A673 (cell line): ENCODE measurements around the gene NCBP1. TPM values are rescaled to one million over a fixed set of nuclear protein-coding genes. Genes with fewer than 3 reads are reported as not detected.

Experiments
- BruUV-seq: library from RNA; stranded (reverse); fragments of 400-500 nt; replicated peaks from 2 replicates; lab custom pipeline; 2021; lab: Mats Ljungman, UMichigan
- CTCF ChIA-PET: fragments of 300-600 bp; sonication (Branson Sonifier 250); formaldehyde crosslinking; loops from one replicate; lab custom pipeline; 2022; ENCODE audit warnings: antibody characterized with exemption; lab: Charles Lee
- POLR2A ChIA-PET: fragments of 300-600 bp; sonication (Branson Sonifier 250); formaldehyde crosslinking; loops from one replicate; lab custom pipeline; 2022; ENCODE audit warnings: antibody characterized with exemption; ENCODE audit not compliant: low non-redundant PET; lab: Charles Lee
- DNase-seq: peaks from one replicate; pipeline ENCODE4 v3.0.0-alpha.2; 2015; ENCODE audit warnings: low spot score
- H3K27ac ChIP-seq: fragments of 200-600 bp; sonication (generic); 2 replicates; pipeline ENCODE4 v1.5.1; 2016; ENCODE audit warnings: mixed run types, low read depth, mild to moderate bottlenecking, mixed read lengths, antibody characterized with exemption, low read length; ENCODE audit not compliant: poor library complexity, severe bottlenecking
- H3K27me3 ChIP-seq: fragments of 200-600 bp; sonication (generic); replicated peaks from 2 replicates; pipeline ENCODE4 v1.6.1; 2017; ENCODE audit warnings: mixed run types, low read depth, mild to moderate bottlenecking, mixed read lengths, antibody characterized with exemption, low read length; ENCODE audit not compliant: insufficient read depth, poor library complexity
- H3K36me3 ChIP-seq: fragments of 200-600 bp; sonication (generic); 2 replicates; pipeline ENCODE4 v1.6.1; 2016; ENCODE audit warnings: mixed run types, mild to moderate bottlenecking, mixed read lengths, antibody characterized with exemption, low read length; ENCODE audit not compliant: insufficient read depth, poor library complexity, severe bottlenecking
- H3K4me1 ChIP-seq: fragments of 200-600 bp; sonication (generic); 2 replicates; pipeline ENCODE4 v1.6.1; 2017; ENCODE audit warnings: mixed run types, mild to moderate bottlenecking, mixed read lengths, antibody characterized with exemption, low read length; ENCODE audit not compliant: insufficient read depth, poor library complexity, severe bottlenecking
- H3K4me3 ChIP-seq: fragments of 200-600 bp; sonication (generic); 2 replicates; pipeline ENCODE4 v1.5.1; 2016; ENCODE audit warnings: low read depth, mixed run types, mild to moderate bottlenecking, mixed read lengths, low read length; ENCODE audit not compliant: poor library complexity, severe bottlenecking
- H3K9me3 ChIP-seq: fragments of 200-600 bp; sonication (generic); 2 replicates; pipeline ENCODE4 v1.6.1; 2016; ENCODE audit warnings: mixed run types, low read depth, mild to moderate bottlenecking, mixed read lengths, antibody characterized with exemption, low read length; ENCODE audit not compliant: poor library complexity, severe bottlenecking
- CTCF ChIP-seq: fragments of 300-800, 200-600 bp; sonication (generic); conservative IDR thresholded peaks from 2 replicates; pipeline ENCODE4 v1.5.1; 2017; ENCODE audit warnings: low read depth, mild to moderate bottlenecking, antibody characterized with exemption, low read length, moderate library complexity, mixed read lengths
- EZH2 ChIP-seq: fragments of 200-600 bp; sonication (generic); IDR thresholded peaks from 2 replicates; pipeline ENCODE4 v1.6.1; 2017; ENCODE audit warnings: borderline replicate concordance, low read depth, mild to moderate bottlenecking, mixed read lengths, antibody characterized with exemption, low read length; ENCODE audit not compliant: poor library complexity, severe bottlenecking
- intact Hi-C: fragments of 100-400 bp; cut with micrococcal nuclease; formaldehyde crosslinking; loops from one replicate; pipeline ENCODE4 v1.10.0; 2022; ENCODE audit not compliant: unreplicated experiment
- total RNA-seq: library from RNA; stranded (reverse); gene quantifications from 2 replicates; pipeline ENCODE4 v1.2.3, GENCODE V29; 2021

The NCBP1 gene
- total RNA-seq, 1 experiment from 2014 or later, result 57.9 TPM

- H3K27me3 ChIP-seq, result peaks cover 33% of the 10 kb centered on the region
- no peaks in the 10 kb centered on the region for H3K36me3 ChIP-seq
- H3K4me1 ChIP-seq, result no peaks in the 10 kb centered on the region
- intact Hi-C loops, result loop anchor here (5.0 kb wide), 1 partner anchor 551 kb away; no protein-coding TSS in a partner anchor
- CTCF ChIA-PET, result interaction anchor here (0.6 kb wide), 1 partner anchor 193 kb away, joined by 4 read pairs; no protein-coding TSS in a partner anchor
- TF ChIP-seq EZH2 (no peak), CTCF (no peak)
- BruUV-seq, result no TSS peak
- no peaks in the 10 kb centered on the region for H3K9me3 ChIP-seq
- POLR2A ChIA-PET, result no interaction called here
- no peak overlapping the region for H3K4me3 ChIP-seq
- H3K27ac ChIP-seq, result no peak overlapping the region
- DNase-seq, result no peak
Measured at GRCh38 chr9:97711223-97711626, 77.6 kb downstream of the NCBP1 start.

GRCh38 chr9:97714435-97714834 lies 80.8 kb downstream of the NCBP1 start:
- H3K4me1 ChIP-seq, result no peaks in the 10 kb centered on the region
- no peak for DNase-seq
- H3K9me3 ChIP-seq, result no peaks in the 10 kb centered on the region
- no peak overlapping the region for H3K27ac ChIP-seq
- no peak overlapping the region for H3K4me3 ChIP-seq
- no TSS peak for BruUV-seq
- peaks cover 22% of the 10 kb centered on the region for H3K27me3 ChIP-seq
- H3K36me3 ChIP-seq, result no peaks in the 10 kb centered on the region
- ChIA-PET CTCF (no interaction called here), POLR2A (no interaction called here)
- TF ChIP-seq EZH2, result no peak
- TF ChIP-seq CTCF, result no peak
- intact Hi-C loops, result loop anchor here (5.0 kb wide), 1 partner anchor 548 kb away; no protein-coding TSS in a partner anchor

- ChIA-PET CTCF (no interaction called here), POLR2A (no interaction called here)
Measured at GRCh38 chr9:97717866-97718265, 84.2 kb downstream of the NCBP1 start.

GRCh38 chr9:97721396-97721795 lies 87.8 kb downstream of the NCBP1 start:
- Histone ChIP-seq H3K27ac (no peak overlapping the region), H3K27me3 (peaks cover 34% of the 10 kb centered on the region), H3K36me3 (no peaks in the 10 kb centered on the region), H3K9me3 (no peaks in the 10 kb centered on the region), H3K4me1 (no peaks in the 10 kb centered on the region), H3K4me3 (no peak overlapping the region)
- POLR2A ChIA-PET, result no interaction called here
- no peak for DNase-seq
- no TSS peak for BruUV-seq
- TF ChIP-seq EZH2 (no peak), CTCF (no peak)
- intact Hi-C loops, result no loop called here
- CTCF ChIA-PET, result no interaction called here

More at GRCh38 chr9:97717866-97718265, 84.2 kb downstream of the NCBP1 start:
- H3K27ac ChIP-seq, result no peak overlapping the region
- DNase-seq, result no peak
- peaks cover 31% of the 10 kb centered on the region for H3K27me3 ChIP-seq
- no TSS peak for BruUV-seq
- no peak overlapping the region for H3K4me3 ChIP-seq
- no peaks in the 10 kb centered on the region for H3K4me1 ChIP-seq
- H3K9me3 ChIP-seq, result no peaks in the 10 kb centered on the region
- H3K36me3 ChIP-seq, result no peaks in the 10 kb centered on the region
- TF ChIP-seq EZH2, result no peak
- intact Hi-C loops, result no loop called here
